ENCODE measurements around the gene AKT1S1. TPM values are rescaled to one million over a fixed set of nuclear protein-coding genes. Genes with fewer than 3 reads are reported as not detected.

Gene AKT1S1
- total and polyA plus RNA-seq, 2 of the 13 experiments (the other 11 are each of a cell fraction or from before 2014, with no cell fraction given) = 13.5 to 27.8 TPM

GRCh38 chr19:49879243-49879963 is 2.2 kb upstream of the AKT1S1 start:
- Histone ChIP-seq H3K36me3 (replicated peaks in 1 of 2; ENCODE audit: control insufficient read depth in 1 of 2, insufficient read depth in 2 of 2, low read length in 2 of 2) (peaks cover 23 to 61% of the 10 kb centered on the region in 2 experiments), H3K9me3 (ENCODE audit: low read length) (no peaks in the 10 kb centered on the region), H3K4me3 (replicated peaks in 1 of 3; ENCODE audit: insufficient read depth in 1 of 3, low read depth in 2 of 3, low read length in 3 of 3) (0 out of 6 replicates have a peak overlapping the region, but pooled peaks of 1 of the 3 experiments have one; percentile 20), H2AFZ (ENCODE audit: low read length) (no peak overlapping the region), H3K4me2 (ENCODE audit: low read depth, low read length) (peak overlapping the region; percentile 76; the same call in 1 of the 2 replicates), H3K4me1 (ENCODE audit: insufficient read depth, low read length) (peaks cover 31% of the 10 kb centered on the region), H3K79me2 (ENCODE audit: insufficient read depth, low read length) (peaks cover 32% of the 10 kb centered on the region), H4K20me1 (ENCODE audit: insufficient read depth, low read length) (peaks cover 5% of the 10 kb centered on the region), H3K27ac (ENCODE audit: extremely low read length, insufficient read depth, low read length) (no peak overlapping the region), H3K27me3 (ENCODE audit: control insufficient read depth in 1 of 2, insufficient read depth in 2 of 2, low read length in 2 of 2) (no peaks in the 10 kb centered on the region; a peak in 1 of 5 replicates), H3K9ac (ENCODE audit: insufficient read depth, low read depth, low read length) (peak overlapping the region; percentile 89; the same call in 1 of the 2 replicates)
- FAIRE-seq = no peak
- BruUV-seq (replicated peaks) = no TSS peak
- intact Hi-C loops (cut with micrococcal nuclease; ENCODE audit: unreplicated experiment) (no loop called here), in situ Hi-C loops (cut with HindIII; ENCODE audit: extremely low pct_ligation_motif_present, low pct_unique_long_range_greater_than_20kb) (no loop called here)
- no peak for DNase-seq (ENCODE audit: low spot score)
- TF ChIP-seq CREB1 (IDR thresholded peaks at IDR 0.05) (no peak), CREB1 (CRISPR knock-in tag; IDR thresholded peaks at IDR 0.05) (peak; percentile 61), NFYB (CRISPR knock-in tag; IDR thresholded peaks at IDR 0.05) (peak; percentile 51), ZNF253 (CRISPR knock-in tag; IDR thresholded peaks at IDR 0.05; ENCODE audit: borderline replicate concordance) (no peak), ZNF143 (CRISPR knock-in tag; IDR thresholded peaks at IDR 0.05) (peak; percentile 58; the same call in 1 of the 2 replicates), GABPA (IDR thresholded peaks at IDR 0.05; ENCODE audit: low read depth, low read length) (peak; percentile 55), GABPA (CRISPR knock-in tag; IDR thresholded peaks at IDR 0.05; ENCODE audit: low read depth) (peak; percentile 79), THAP11 (CRISPR knock-in tag; IDR thresholded peaks at IDR 0.05) (peak; percentile 47)
- TF ChIP-seq, protein P1, sequence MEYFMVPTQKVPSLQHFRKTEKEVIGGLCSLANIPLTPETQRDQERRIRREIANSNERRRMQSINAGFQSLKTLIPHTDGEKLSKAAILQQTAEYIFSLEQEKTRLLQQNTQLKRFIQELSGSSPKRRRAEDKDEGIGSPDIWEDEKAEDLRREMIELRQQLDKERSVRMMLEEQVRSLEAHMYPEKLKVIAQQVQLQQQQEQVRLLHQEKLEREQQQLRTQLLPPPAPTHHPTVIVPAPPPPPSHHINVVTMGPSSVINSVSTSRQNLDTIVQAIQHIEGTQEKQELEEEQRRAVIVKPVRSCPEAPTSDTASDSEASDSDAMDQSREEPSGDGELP (IDR thresholded peaks at IDR 0.05; ENCODE audit: borderline replicate concordance, low read depth) = no peak
- CTCF ChIA-PET (ENCODE audit: low intra/inter-chr PET ratio, low total read pairs) = no interaction called here
- 98% methylated on average over 8 of the region's 12 CpGs for WGBS (ENCODE audit: low lambda C conversion rate)
- POLR2A ChIA-PET = interaction anchor here (0.8 kb wide), 2 partner anchors 10 to 51 kb away, joined by 3 to 4 read pairs; no protein-coding TSS in a partner anchor
- no peak for ATAC-seq
